Breast epithelium (tissue), 3 donors: ENCODE data around the gene ZNF688.

Experiments
- POLR2A ChIP-seq: fragments of 450-650 bp; IDR thresholded peaks from one replicate; pipeline ENCODE4 v1.6.1; 2016; ENCODE audit warnings: antibody characterized with exemption, mild to moderate bottlenecking, moderate library complexity
- POLR2AphosphoS5 ChIP-seq, 3 donors: sonication (generic); formaldehyde crosslinking; IDR thresholded peaks; one replicate each; pipeline ENCODE4 v1.6.1; 2017; ENCODE audit warnings: antibody characterized with exemption in 3 of 3
- TF ChIP-seq, protein P1 (sequence below), 3 donors: fragments of 450-650 bp; IDR thresholded peaks; one replicate each; pipeline ENCODE4 v1.5.1; 2016 to 2017; ENCODE audit warnings: antibody characterized with exemption in 3 of 3, mild to moderate bottlenecking in 3 of 3, moderate library complexity in 3 of 3

DNA sequence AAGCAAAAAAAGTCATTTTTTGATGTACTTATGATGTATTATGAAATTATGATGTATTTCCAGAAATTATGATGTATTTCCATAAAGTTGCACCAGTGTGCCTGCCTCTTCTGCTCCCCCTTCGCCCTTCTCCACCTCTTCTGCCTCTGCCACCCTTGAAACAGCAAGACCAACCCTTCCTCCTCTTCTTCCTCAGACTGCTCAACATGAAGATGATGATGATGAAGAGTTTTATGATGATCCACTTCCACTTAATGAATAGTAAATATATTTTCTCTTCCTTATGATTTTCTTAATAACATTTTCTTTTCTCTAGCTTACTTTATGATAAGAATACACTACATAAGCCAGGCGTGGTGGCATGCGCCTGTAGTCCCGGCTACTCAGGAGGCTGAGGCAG, 21.4 kb upstream of the ZNF688 start:
- TF ChIP-seq POLR2A (no peak), POLR2AphosphoS5 (IDR thresholded peaks at IDR 0.05) (no peak)
- TF ChIP-seq, protein P1, sequence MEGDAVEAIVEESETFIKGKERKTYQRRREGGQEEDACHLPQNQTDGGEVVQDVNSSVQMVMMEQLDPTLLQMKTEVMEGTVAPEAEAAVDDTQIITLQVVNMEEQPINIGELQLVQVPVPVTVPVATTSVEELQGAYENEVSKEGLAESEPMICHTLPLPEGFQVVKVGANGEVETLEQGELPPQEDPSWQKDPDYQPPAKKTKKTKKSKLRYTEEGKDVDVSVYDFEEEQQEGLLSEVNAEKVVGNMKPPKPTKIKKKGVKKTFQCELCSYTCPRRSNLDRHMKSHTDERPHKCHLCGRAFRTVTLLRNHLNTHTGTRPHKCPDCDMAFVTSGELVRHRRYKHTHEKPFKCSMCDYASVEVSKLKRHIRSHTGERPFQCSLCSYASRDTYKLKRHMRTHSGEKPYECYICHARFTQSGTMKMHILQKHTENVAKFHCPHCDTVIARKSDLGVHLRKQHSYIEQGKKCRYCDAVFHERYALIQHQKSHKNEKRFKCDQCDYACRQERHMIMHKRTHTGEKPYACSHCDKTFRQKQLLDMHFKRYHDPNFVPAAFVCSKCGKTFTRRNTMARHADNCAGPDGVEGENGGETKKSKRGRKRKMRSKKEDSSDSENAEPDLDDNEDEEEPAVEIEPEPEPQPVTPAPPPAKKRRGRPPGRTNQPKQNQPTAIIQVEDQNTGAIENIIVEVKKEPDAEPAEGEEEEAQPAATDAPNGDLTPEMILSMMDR (IDR thresholded peaks at IDR 0.05) = no peak
